IMR-90 (cell line): ENCODE results near the gene LTO1. TPM values are rescaled to one million over a fixed set of nuclear protein-coding genes. Genes with fewer than 3 reads are reported as not detected.

ENCODE experiments used
- ATAC-seq: fragments of 200-7000 bp; cut with Tn5 transposase; 2 replicates; pipeline ENCODE4 v1.9.1; 2020; ENCODE audit warnings: low read depth, mild to moderate bottlenecking, moderate library complexity
- BruUV-seq: library from RNA; stranded (reverse); fragments of 400-500 nt; replicated peaks from 2 replicates; lab custom pipeline; 2021; lab: Mats Ljungman, UMichigan
- CTCF ChIA-PET: fragments of 300-600 bp; formaldehyde crosslinking; extraction: SDS; loops from one replicate; lab custom pipeline; 2021; ENCODE audit warnings: antibody characterized with exemption; lab: Yijun Ruan, JAX
- POLR2A ChIA-PET: fragments of 300-600 bp; sonication (Branson Sonifier 250); formaldehyde crosslinking; loops from one replicate; lab custom pipeline; 2022; ENCODE audit warnings: antibody characterized with exemption; ENCODE audit not compliant: unreplicated experiment; lab: Charles Lee
- DNase-seq: peaks from one replicate; pipeline ENCODE4 v3.0.0; 2013
- H2AFZ ChIP-seq: replicated peaks from 2 replicates; pipeline ENCODE3; 2013; ENCODE audit warnings: low read length, mild to moderate bottlenecking; ENCODE audit not compliant: poor library complexity
- H2AK5ac ChIP-seq: 2 replicates; pipeline ENCODE4 v1.6.1; 2013; ENCODE audit warnings: low read depth, low read length, inconsistent platforms
- H2AK9ac ChIP-seq: replicated peaks from 2 replicates; pipeline ENCODE3; 2013; ENCODE audit warnings: mild to moderate bottlenecking, low read depth, low read length, moderate library complexity; ENCODE audit not compliant: poor library complexity
- H2BK120ac ChIP-seq: 2 replicates; pipeline ENCODE4 v1.6.1; 2013; ENCODE audit warnings: low read depth, low read length, inconsistent platforms
- H2BK15ac ChIP-seq: 3 replicates; pipeline ENCODE4 v1.6.1; 2013; ENCODE audit warnings: low read depth, low read length, inconsistent platforms
- H2BK20ac ChIP-seq: 2 replicates; pipeline ENCODE4 v1.6.1; 2013; ENCODE audit warnings: low read depth, mild to moderate bottlenecking, inconsistent platforms, low read length, moderate library complexity
- H2BK5ac ChIP-seq: 2 replicates; pipeline ENCODE4 v1.6.1; 2013; ENCODE audit warnings: mild to moderate bottlenecking, low read depth, low read length, inconsistent platforms; ENCODE audit not compliant: poor library complexity, severe bottlenecking
- H3K14ac ChIP-seq: replicated peaks from 2 replicates; pipeline ENCODE4 v1.6.1; 2013; ENCODE audit warnings: low read depth, low read length, inconsistent platforms
- H3K18ac ChIP-seq: 2 replicates; pipeline ENCODE4 v1.6.1; 2013; ENCODE audit warnings: low read depth, low read length, control low read depth
- H3K23ac ChIP-seq: 2 replicates; pipeline ENCODE4 v1.6.1; 2013; ENCODE audit warnings: low read depth, low read length, inconsistent platforms
- H3K27ac ChIP-seq: 2 replicates; pipeline ENCODE4 v1.5.1; 2013; ENCODE audit warnings: mild to moderate bottlenecking, control low read depth, low read length; ENCODE audit not compliant: insufficient read depth
- H3K27me3 ChIP-seq: 2 replicates; pipeline ENCODE4 v1.6.1; 2013; ENCODE audit warnings: low read length; ENCODE audit not compliant: control insufficient read depth, insufficient read depth
- H3K36me3 ChIP-seq: 2 replicates; pipeline ENCODE4 v1.6.1; 2013; ENCODE audit warnings: low read length, mixed read lengths; ENCODE audit not compliant: control insufficient read depth, insufficient read depth
- H3K4ac ChIP-seq: 2 replicates; pipeline ENCODE4 v1.6.1; 2013; ENCODE audit warnings: low read depth, low read length, inconsistent platforms
- H3K4me1 ChIP-seq: 2 replicates; pipeline ENCODE4 v1.6.1; 2013; ENCODE audit warnings: low read length, mixed read lengths; ENCODE audit not compliant: control insufficient read depth, insufficient read depth
- H3K4me2 ChIP-seq: 2 replicates; pipeline ENCODE4 v1.6.1; 2013; ENCODE audit warnings: low read depth, mild to moderate bottlenecking, control low read depth, low read length, moderate library complexity
- H3K4me3 ChIP-seq: 2 replicates; pipeline ENCODE4 v1.5.1; 2013; ENCODE audit warnings: low read depth, mild to moderate bottlenecking, control low read depth, low read length, moderate library complexity; ENCODE audit not compliant: insufficient read depth
- H3K56ac ChIP-seq: 2 replicates; pipeline ENCODE4 v1.6.1; 2013; ENCODE audit warnings: low read length, inconsistent platforms; ENCODE audit not compliant: insufficient read depth; ENCODE audit errors: extremely low read depth
- H3K79me1 ChIP-seq, 2 experiments: 2 replicates each; pipeline ENCODE4 v1.6.1; 2013; ENCODE audit warnings: low read length in 2 of 2, inconsistent platforms in 1 of 2, low read depth in 1 of 2
- H3K9ac ChIP-seq: 2 replicates; pipeline ENCODE4 v1.6.1; 2013; ENCODE audit warnings: low read depth, low read length, control low read depth
- H3K9me1 ChIP-seq: 2 replicates; pipeline ENCODE4 v1.6.1; 2013; ENCODE audit warnings: low read length, inconsistent platforms; ENCODE audit not compliant: insufficient read depth
- H3K9me3 ChIP-seq: 2 replicates; pipeline ENCODE4 v1.6.1; 2013; ENCODE audit warnings: low read length; ENCODE audit not compliant: control insufficient read depth, insufficient read depth
- H4K20me1 ChIP-seq: 2 replicates; pipeline ENCODE4 v1.6.1; 2013; ENCODE audit warnings: low read length, inconsistent platforms; ENCODE audit not compliant: insufficient read depth
- H4K5ac ChIP-seq: 2 replicates; pipeline ENCODE4 v1.6.1; 2013; ENCODE audit warnings: mild to moderate bottlenecking, low read depth, low read length, control low read depth
- H4K8ac ChIP-seq, 2 experiments: 2 replicates each; pipeline ENCODE4 v1.6.1; 2013; ENCODE audit warnings: low read depth in 2 of 2, low read length in 2 of 2, control low read depth in 1 of 2, inconsistent platforms in 1 of 2
- H4K91ac ChIP-seq: 2 replicates; pipeline ENCODE4 v1.6.1; 2013; ENCODE audit warnings: low read depth, low read length, inconsistent platforms; ENCODE audit not compliant: insufficient read depth
- MAFK ChIP-seq: IDR thresholded peaks from 2 replicates; pipeline ENCODE4 v1.6.1; 2012; ENCODE audit warnings: low read depth, low read length, improper control_type of control experiment
- MXI1 ChIP-seq: IDR thresholded peaks from 2 replicates; pipeline ENCODE4 v1.6.1; 2012; ENCODE audit warnings: low read depth, mild to moderate bottlenecking, low read length, moderate library complexity, borderline replicate concordance
- RFX5 ChIP-seq: IDR thresholded peaks from 2 replicates; pipeline ENCODE4 v1.8.0; 2012; ENCODE audit warnings: low read depth, mild to moderate bottlenecking, low read length, moderate library complexity
- WGBS, 2 experiments: methylation state at CpG; one replicate each; pipeline versions ENCODE4 v1.1.5 to v1.1.7; 2013; ENCODE audit warnings: missing lambda C conversion rate in 2 of 2; ENCODE audit not compliant: insufficient read length in 1 of 2; ENCODE audit errors: extremely low coverage in 2 of 2; 5-methylcytosine and 5-hydroxymethylcytosine counted together
- dilution Hi-C: fragments of 300-500 bp; cut with HindIII; formaldehyde crosslinking; loops from one replicate; pipeline ENCODE4 v1.14.3; 2018; ENCODE audit warnings: low sequenced_read_pairs; ENCODE audit not compliant: unreplicated experiment
- in situ Hi-C: fragments of 300-500 bp; cut with MboI; formaldehyde crosslinking; loops from 3 replicates; pipeline ENCODE4 v1.14.3; 2019; ENCODE audit warnings: low sequenced_read_pairs, inconsistent platforms, mixed read lengths
- intact Hi-C: fragments of 100-400 bp; cut with micrococcal nuclease; formaldehyde crosslinking; loops from 2 replicates; pipeline ENCODE4 v1.10.0; 2022
- polyA plus RNA-seq, 3 experiments: library from polyadenylated mRNA; depleted of rRNA; stranded (reverse); fragments of >200 nt; gene quantifications; 2 replicates each; pipeline ENCODE4 v1.2.3, GENCODE V29; 2012; ENCODE audit warnings: low replicate concordance in 1 of 3
- total RNA-seq: library from RNA; depleted of rRNA; stranded (reverse); fragments of >200 nt; gene quantifications from 2 replicates; pipeline ENCODE4 v1.2.3, GENCODE V29; 2012

LTO1 gene
- total and polyA plus RNA-seq, 2 of the 4 experiments (the other 2 are of a cell fraction): 8.2 to 23.5 TPM

- in situ Hi-C loops: no loop called here
- CTCF ChIA-PET: no interaction called here
Observed at GRCh38 chr11:69694781-69695180, 19.6 kb upstream of the LTO1 start.

More at GRCh38 chr11:69694781-69695180, 19.6 kb upstream of the LTO1 start:
- H3K79me1 ChIP-seq: no peaks in the 10 kb centered on the region
- ATAC-seq: no peak
- POLR2A ChIA-PET: no interaction called here
- no peak overlapping the region for H2BK5ac ChIP-seq
- no peak overlapping the region for H3K23ac ChIP-seq
- H3K4me2 ChIP-seq: no peak overlapping the region
- no peak overlapping the region for H3K14ac ChIP-seq
- H3K9me1 ChIP-seq: no peaks in the 10 kb centered on the region
- no peak overlapping the region for H2BK20ac ChIP-seq
- H4K91ac ChIP-seq: no peak overlapping the region
- no peak overlapping the region for H3K4me3 ChIP-seq
- H3K27me3 ChIP-seq: peaks cover 32% of the 10 kb centered on the region
- H3K9ac ChIP-seq: no peak overlapping the region
- no peaks in the 10 kb centered on the region for H3K4me1 ChIP-seq
- no peak overlapping the region for H2AK5ac ChIP-seq
- no peak overlapping the region for H3K4ac ChIP-seq
- no peak overlapping the region for H3K56ac ChIP-seq
- no peak overlapping the region for H3K27ac ChIP-seq
- dilution Hi-C loops: no loop called here
- no peak for DNase-seq
- WGBS, 2 experiments: 51% methylated on average over 7 of the region's 10 CpGs; no CpG with 5 or more reads in 1 of the 2 experiments
- H2AK9ac ChIP-seq: no peak overlapping the region
- intact Hi-C loops: no loop called here
- H2AFZ ChIP-seq: no peak overlapping the region
- no peak for TF ChIP-seq RFX5
- no peak for TF ChIP-seq MAFK
- TF ChIP-seq MXI1: no peak
- peaks cover 5% of the 10 kb centered on the region for H3K9me3 ChIP-seq
- H4K8ac ChIP-seq: no peak overlapping the region
- no TSS peak for BruUV-seq
- H4K5ac ChIP-seq: no peak overlapping the region
- no peaks in the 10 kb centered on the region for H3K36me3 ChIP-seq
- no peak overlapping the region for H2BK120ac ChIP-seq
- no peak overlapping the region for H2BK15ac ChIP-seq
- no peak overlapping the region for H3K18ac ChIP-seq
- H4K20me1 ChIP-seq: no peaks in the 10 kb centered on the region
